HepG2 (cell line): Measurements from ENCODE around the gene UBA6. TPM values are rescaled to one million over a fixed set of nuclear protein-coding genes. Genes with fewer than 3 reads are reported as not detected.
A peak's percentile ranks its signal among the peaks of the same experiment; 100 is the strongest.

Experiments
- AGO1 ChIP-seq: fragments of 200-400 bp; formaldehyde crosslinking; IDR thresholded peaks from 2 replicates; pipeline ENCODE4 v1.6.1; 2017; ENCODE audit warnings: mild to moderate bottlenecking, low read depth, low read length, moderate library complexity; ENCODE audit not compliant: poor library complexity, severe bottlenecking
- BHLHE40 ChIP-seq: IDR thresholded peaks from 2 replicates; pipeline ENCODE4 v1.6.1; 2011; ENCODE audit warnings: low read length, improper control_type of control experiment
- EP300 ChIP-seq, 3 experiments: sonication (generic) in 1 of 3; formaldehyde crosslinking in 1 of 3; IDR thresholded peaks; 2 replicates each; pipeline versions ENCODE4 v1.5.1 to v1.6.1; 2011 to 2020; ENCODE audit warnings: low read depth in 2 of 3, low read length in 2 of 3, borderline replicate concordance in 1 of 3, improper control_type of control experiment in 1 of 3, mild to moderate bottlenecking in 1 of 3, missing genetic modification reagents in 1 of 3, moderate library complexity in 1 of 3
- GTF3A ChIP-seq: sonication (generic); formaldehyde crosslinking; conservative IDR thresholded peaks from 2 replicates; pipeline ENCODE4 v1.4.0; 2020; ENCODE audit warnings: mild to moderate bottlenecking, missing genetic modification reagents
- KLF9 ChIP-seq: IDR thresholded peaks from 2 replicates; pipeline ENCODE4 v1.6.1; 2016; ENCODE audit warnings: low read depth
- MXD4 ChIP-seq: IDR thresholded peaks from 2 replicates; pipeline ENCODE4 v1.6.1; 2016; ENCODE audit warnings: mild to moderate bottlenecking, missing biosample characterization, missing genetic modification reagents
- NFKB2 ChIP-seq: sonication (generic); formaldehyde crosslinking; IDR thresholded peaks from 2 replicates; pipeline ENCODE4 v1.4.0; 2020; ENCODE audit warnings: missing genetic modification reagents, borderline replicate concordance
- SOX5 ChIP-seq: IDR thresholded peaks from 2 replicates; pipeline ENCODE4 v1.6.1; 2016; ENCODE audit warnings: borderline replicate concordance
- SP4 ChIP-seq: sonication (generic); formaldehyde crosslinking; IDR thresholded peaks from 2 replicates; pipeline ENCODE4 v1.8.1; 2023; ENCODE audit warnings: mild to moderate bottlenecking, missing genetic modification reagents
- YY1 ChIP-seq: IDR thresholded peaks from 2 replicates; pipeline ENCODE4 v1.6.1; 2011; ENCODE audit warnings: low read length, low read depth, moderate library complexity, mild to moderate bottlenecking; ENCODE audit not compliant: insufficient read depth, insufficient replicate concordance
- ZBTB44 ChIP-seq: sonication (generic); formaldehyde crosslinking; IDR thresholded peaks from 2 replicates; pipeline ENCODE4 v1.4.0; 2020; ENCODE audit warnings: missing genetic modification reagents
- ZNF143 ChIP-seq: sonication (generic); formaldehyde crosslinking; IDR thresholded peaks from 2 replicates; pipeline ENCODE4 v1.4.0; 2020; ENCODE audit warnings: missing genetic modification reagents
- ZNF280B ChIP-seq: sonication (generic); formaldehyde crosslinking; IDR thresholded peaks from 2 replicates; pipeline ENCODE4 v1.5.0; 2020; ENCODE audit warnings: missing genetic modification reagents, mild to moderate bottlenecking, borderline replicate concordance
- ZNF407 ChIP-seq: sonication (generic); formaldehyde crosslinking; IDR thresholded peaks from one replicate; pipeline ENCODE4 v1.5.1; 2020; ENCODE audit warnings: mild to moderate bottlenecking, missing genetic modification reagents; ENCODE audit errors: not compliant biosample characterization
- ZNF510 ChIP-seq: sonication (generic); formaldehyde crosslinking; IDR thresholded peaks from 2 replicates; pipeline ENCODE4 v1.4.0; 2020; ENCODE audit warnings: low read depth, mild to moderate bottlenecking, missing genetic modification reagents
- ZNF549 ChIP-seq: sonication (generic); formaldehyde crosslinking; IDR thresholded peaks from 2 replicates; pipeline ENCODE4 v1.5.0; 2020; ENCODE audit warnings: missing genetic modification reagents
- ZNF83 ChIP-seq: sonication (generic); formaldehyde crosslinking; IDR thresholded peaks from 2 replicates; pipeline ENCODE4 v1.4.0; 2020; ENCODE audit warnings: missing genetic modification reagents, mild to moderate bottlenecking, borderline replicate concordance
- polyA plus RNA-seq, 8 experiments: library from polyadenylated mRNA; depleted of rRNA in 3 of 8; stranded (reverse) in 7 of 8; unstranded in 1 of 8; fragments of >200 nt; fragmentation: Illumina TruSeq in 4 of 8; extraction: Trizol in 4 of 8; gene quantifications; 2 replicates each; pipeline versions ENCODE4 v1.2.1 to v1.2.3, GENCODE V29; 2011 to 2016; ENCODE audit warnings: low read depth in 4 of 8, missing spikeins in 1 of 8, mixed read lengths in 1 of 8; ENCODE audit not compliant: insufficient read depth in 1 of 8
- total RNA-seq, 5 experiments: library from RNA; depleted of rRNA; stranded (reverse); fragments of >200 nt; fragmentation: Illumina TruSeq; extraction: Trizol; gene quantifications; 2 replicates each; pipeline ENCODE4 v1.2.3, GENCODE V29; 2016; ENCODE audit warnings: low read depth in 1 of 5

The UBA6 gene
- total and polyA plus RNA-seq, 2 of the 13 experiments (the other 11 are each of a cell fraction or from before 2014, with no cell fraction given), result 33.3 to 75.4 TPM

- TF ChIP-seq ZNF407 (no peak), ZNF143 (CRISPR knock-in tag) (peak; percentile 86), ZBTB44 (no peak), BHLHE40 (0 out of 2 replicates have a peak, but pooled peaks have one; percentile 21), ZNF83 (0 out of 2 replicates have a peak, but pooled peaks have one; percentile 25), MXD4 (CRISPR knock-in tag) (peak; percentile 92), KLF9 (CRISPR knock-in tag) (peak; percentile 89), ZNF510 (CRISPR knock-in tag) (peak; percentile 60; the same call in 1 of the 2 replicates), AGO1 (peak; percentile 43), YY1 (peak; percentile 67), ZNF280B (CRISPR knock-in tag) (0 out of 2 replicates have a peak, but pooled peaks have one; percentile 23), SOX5 (peak; percentile 19; the same call in 1 of the 2 replicates), ZNF549 (CRISPR knock-in tag) (no peak), EP300 (IDR thresholded peaks at IDR 0.05; ENCODE audit: low read depth in 2 of 2, low read length in 2 of 2) (peak in 1 of 2 experiments; percentile 40; a peak in 1 of 4 replicates), EP300 (CRISPR knock-in tag; IDR thresholded peaks at IDR 0.05; ENCODE audit: borderline replicate concordance) (no peak), GTF3A (no peak), NFKB2 (peak; percentile 19; the same call in 1 of the 2 replicates), SP4 (CRISPR knock-in tag) (peak; percentile 83)
These were observed at the start of gene UBA6 (continued) for GRCh38 chr4:67700738-67701516.
